Stimulated activated CD4-positive, alpha-beta T cell treated with anti-CD3 and anti-CD28 coated beads, Interleukin-2, amount 100 ng/mL, for 4 hours (primary cell): ENCODE data around the gene FAM236D.
"Not testable (repeated sequence)": the region's sequence is repeated elsewhere in the genome, so short reads cannot be mapped to it uniquely, and the experiment has no call there.

Experiments
- DNase-seq: peaks from one replicate; pipeline ENCODE4 v3.0.0-alpha.2; 2020; ENCODE audit warnings: low read depth

Gene FAM236D

GRCh38 chrX:72808110-72808509, at the start of gene FAM236D:
Gene FAM236D (minus strand): TSS chrX:72808210. CDS start chrX:72808110, 100 bp downstream.
- DNase-seq, result not testable (repeated sequence)

DNA sequence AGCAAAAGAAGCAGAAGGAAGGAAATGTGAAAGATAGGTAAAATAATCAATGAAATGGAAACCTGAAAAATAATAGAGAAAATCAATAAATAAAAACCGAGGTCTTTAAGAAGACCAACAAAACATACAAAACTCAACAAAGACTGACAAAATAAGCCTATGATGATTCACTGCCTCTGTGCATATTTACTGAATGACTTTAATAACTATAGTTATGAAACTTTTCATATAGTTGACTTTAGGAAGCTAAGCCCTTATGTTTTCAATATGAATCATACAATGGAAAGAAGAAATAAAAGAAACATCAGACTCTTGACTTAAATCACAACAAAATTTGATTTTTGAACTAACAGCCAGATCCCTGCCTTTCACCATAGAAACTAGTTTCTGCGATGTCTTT, 29.5 kb upstream of the FAM236D start:
- DNase-seq, result not testable (repeated sequence)

- DNase-seq, result not testable (repeated sequence)
Observed at GRCh38 chrX:72830701-72831100, 22.7 kb upstream of the FAM236D start.

GRCh38 chrX:72790390-72790789, 17.6 kb downstream of the FAM236D start:
- DNase-seq, result not testable (repeated sequence)

DNA sequence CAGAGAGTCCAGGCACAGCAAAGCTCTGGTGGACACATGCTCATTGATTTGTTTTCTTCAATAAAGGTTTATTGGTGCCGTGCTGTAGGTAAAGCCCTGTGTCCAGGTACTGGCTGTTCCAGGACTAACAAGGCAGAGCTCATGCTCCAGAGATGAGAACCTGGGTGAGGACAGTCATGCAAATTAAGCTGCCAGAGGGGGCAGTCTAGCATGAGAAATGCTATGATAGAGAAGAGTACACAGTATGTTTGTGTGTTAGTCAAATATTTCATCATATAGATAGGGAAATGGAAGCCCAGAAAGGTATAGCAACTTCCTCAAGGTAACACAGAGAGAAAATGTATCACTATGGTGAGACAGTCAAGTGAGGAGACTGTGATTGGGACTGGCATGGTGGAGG, 19.9 kb downstream of the FAM236D start:
- not testable (repeated sequence) for DNase-seq

DNA sequence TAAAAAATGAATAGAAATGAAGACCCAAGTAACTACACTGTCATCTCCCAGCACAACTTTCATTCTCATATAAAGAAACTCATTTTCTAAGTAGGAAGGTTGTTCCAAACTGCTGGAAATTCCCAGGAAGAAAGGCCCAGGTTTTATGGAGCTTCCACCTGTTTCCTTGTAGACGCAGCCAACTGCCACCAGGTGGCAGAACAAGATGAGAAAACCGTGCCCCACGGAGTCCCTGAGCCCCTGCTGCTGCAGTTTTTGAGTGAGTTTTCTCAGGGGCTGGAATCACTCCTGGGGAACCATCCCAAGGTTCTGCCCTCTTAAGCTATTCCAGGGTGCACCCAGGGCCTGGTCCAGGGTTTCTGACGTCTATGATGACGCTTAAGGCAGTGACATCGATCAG, 24.0 kb downstream of the FAM236D start:
- DNase-seq, result not testable (repeated sequence)

GRCh38 chrX:72783365-72783936, 24.6 kb downstream of the FAM236D start:
- DNase-seq, result not testable (repeated sequence)

- not testable (repeated sequence) for DNase-seq
Observed at GRCh38 chrX:72782560-72782959, 25.4 kb downstream of the FAM236D start, which contains the start of gene FAM236B. Gene FAM236B (minus strand): TSS chrX:72782660. CDS start chrX:72782560, 100 bp downstream.

DNA sequence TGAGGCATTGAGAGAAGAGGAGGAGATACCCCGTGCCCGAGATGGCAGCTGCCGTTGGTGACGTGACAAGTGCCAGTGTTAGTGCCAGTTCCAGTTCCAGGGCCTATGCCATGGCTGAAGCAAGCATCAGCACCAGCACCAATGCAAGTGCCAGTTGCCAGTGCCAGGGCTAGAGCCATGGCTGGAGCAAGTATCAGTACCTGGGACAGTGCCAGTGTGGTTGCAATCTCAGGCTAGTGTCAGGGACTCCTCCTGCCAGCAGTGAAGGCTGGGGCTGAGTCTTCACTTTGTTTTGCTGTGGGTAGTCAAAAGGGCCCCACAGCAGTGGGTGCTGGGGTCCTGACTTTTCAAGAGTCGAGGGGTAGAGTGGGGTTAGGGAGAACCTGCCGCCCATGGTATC, 29.9 kb downstream of the FAM236D start:
- not testable (repeated sequence) for DNase-seq

DNA sequence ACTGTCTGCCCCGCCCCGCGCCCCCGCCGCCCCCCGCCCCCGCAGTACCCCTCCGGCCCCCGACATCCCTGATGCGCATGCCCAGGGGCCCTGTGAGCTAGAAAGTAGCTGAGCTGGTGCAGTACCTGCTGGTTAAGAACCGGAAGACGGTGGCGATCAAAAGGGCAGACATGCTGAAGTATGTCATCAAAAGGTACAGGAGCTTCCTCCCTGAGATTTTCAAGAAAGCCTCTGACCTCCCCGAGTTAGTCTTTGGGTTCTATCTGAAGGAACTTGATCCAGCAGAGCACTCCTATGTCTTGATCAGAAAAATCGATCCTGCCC, 30.6 kb downstream of the FAM236D start:
- DNase-seq, result not testable (repeated sequence)

DNA sequence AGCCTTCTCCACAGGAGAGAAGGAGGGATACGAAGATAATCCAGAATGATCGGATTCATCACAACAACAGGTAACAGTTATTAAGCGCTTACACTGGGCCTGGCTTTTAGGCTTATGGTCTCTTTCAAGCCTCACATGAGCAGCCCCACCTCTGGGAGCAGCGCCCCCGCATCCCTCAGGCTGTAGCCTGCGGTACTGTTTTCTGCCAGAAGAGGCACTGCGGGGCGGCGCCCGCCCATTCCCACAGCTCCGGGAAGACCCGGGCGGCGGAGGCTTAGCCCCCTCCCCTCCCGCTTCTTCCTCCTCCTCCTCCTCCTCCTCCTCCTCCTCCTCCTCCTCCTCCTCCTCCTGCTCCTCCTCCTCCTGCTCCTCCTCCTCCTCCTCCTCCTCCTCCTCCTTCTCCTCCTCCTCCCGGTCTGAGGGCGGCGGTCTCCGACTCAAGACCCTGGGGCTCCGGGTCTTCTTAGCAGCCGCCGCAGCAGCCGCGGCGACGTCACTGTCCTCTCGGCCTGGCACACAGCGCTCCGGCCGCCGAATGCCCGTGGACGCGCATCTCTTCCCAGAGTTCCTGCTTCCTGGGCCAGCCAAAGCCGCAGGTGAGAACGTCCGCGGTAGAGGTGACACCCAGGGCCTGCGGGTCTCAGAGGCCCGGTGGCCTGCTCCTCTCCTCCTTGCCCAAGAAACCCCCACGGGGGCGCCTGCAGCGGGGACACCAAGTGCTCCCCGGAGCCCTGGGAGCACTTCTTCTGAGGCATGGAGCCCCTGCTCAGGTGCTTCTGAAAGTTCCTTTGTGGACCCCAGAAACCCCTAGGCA, 31.1 kb downstream of the FAM236D start, which contains the start of gene DMRTC1B:
Gene DMRTC1B, plus strand, starts transcription at position 238 of the 814 bp plus-strand sequence. CDS start 68,246 bp downstream, outside the sequence.
- DNase-seq, result not testable (repeated sequence)

DNA sequence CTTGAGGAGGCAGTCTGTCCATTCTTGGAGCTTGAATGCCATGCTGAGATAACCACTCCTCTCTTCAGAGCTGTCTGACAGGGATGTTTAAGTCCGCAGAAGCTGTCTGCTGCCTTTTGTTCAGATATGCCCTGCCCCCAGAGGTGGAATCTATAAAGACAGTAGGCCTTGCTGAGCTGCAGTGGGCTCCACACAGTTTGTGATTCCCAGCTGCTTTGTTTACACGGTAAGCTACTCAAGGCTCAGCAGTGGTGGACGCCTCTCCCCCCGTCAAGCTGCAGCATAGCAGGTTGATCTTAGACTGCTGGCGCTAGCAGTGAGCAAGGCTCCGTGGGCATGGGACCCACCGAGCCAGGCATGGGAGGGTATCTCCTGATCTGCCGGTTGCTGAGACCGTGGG, 47.6 kb downstream of the FAM236D start:
- not testable (repeated sequence) for DNase-seq
